Measurements from ENCODE around the gene CNTN2. TPM values are rescaled to one million over a fixed set of nuclear protein-coding genes. Genes with fewer than 3 reads are reported as not detected.

The CNTN2 gene
- total and polyA plus RNA-seq, 8 donors: 0.20 to 0.63 (median 0.37) TPM; not detected in 2

DNA sequence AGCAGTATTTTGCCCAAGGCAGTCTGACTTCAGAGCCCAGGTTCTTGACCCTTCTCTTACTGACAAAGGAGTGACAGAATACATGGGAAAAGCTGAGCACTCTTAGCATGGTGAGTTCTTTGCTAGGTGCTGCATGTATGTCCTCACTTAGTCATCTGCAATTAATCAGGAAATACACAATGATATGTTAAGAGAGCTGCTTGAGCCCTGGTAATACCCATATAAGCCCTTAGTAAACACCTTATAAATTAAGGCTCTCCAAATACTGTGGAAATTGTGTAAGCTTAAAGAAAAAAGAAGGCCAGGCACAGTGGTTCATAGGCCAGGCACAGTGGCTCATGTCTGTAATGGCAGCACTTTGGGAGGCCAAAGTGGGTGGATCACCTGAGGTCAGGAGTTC lies 55.2 kb downstream of the CNTN2 start:
- ATAC-seq: no peak
- H3K36me3 ChIP-seq: peaks cover 3 to 97% of the 10 kb centered on the region in 2 donors
- no peaks in the 10 kb centered on the region for H3K27me3 ChIP-seq
- intact Hi-C loops (cut with DNase I): no loop called here
- TF ChIP-seq, protein P1, sequence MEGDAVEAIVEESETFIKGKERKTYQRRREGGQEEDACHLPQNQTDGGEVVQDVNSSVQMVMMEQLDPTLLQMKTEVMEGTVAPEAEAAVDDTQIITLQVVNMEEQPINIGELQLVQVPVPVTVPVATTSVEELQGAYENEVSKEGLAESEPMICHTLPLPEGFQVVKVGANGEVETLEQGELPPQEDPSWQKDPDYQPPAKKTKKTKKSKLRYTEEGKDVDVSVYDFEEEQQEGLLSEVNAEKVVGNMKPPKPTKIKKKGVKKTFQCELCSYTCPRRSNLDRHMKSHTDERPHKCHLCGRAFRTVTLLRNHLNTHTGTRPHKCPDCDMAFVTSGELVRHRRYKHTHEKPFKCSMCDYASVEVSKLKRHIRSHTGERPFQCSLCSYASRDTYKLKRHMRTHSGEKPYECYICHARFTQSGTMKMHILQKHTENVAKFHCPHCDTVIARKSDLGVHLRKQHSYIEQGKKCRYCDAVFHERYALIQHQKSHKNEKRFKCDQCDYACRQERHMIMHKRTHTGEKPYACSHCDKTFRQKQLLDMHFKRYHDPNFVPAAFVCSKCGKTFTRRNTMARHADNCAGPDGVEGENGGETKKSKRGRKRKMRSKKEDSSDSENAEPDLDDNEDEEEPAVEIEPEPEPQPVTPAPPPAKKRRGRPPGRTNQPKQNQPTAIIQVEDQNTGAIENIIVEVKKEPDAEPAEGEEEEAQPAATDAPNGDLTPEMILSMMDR (IDR thresholded peaks at IDR 0.05): no peak
- DNase-seq: no peak
- H3K4me3 ChIP-seq: no peak overlapping the region
- H3K4me1 ChIP-seq: no peaks in the 10 kb centered on the region
- H3K27ac ChIP-seq: no peak overlapping the region
- H3K9me3 ChIP-seq: no peaks in the 10 kb centered on the region

DNA sequence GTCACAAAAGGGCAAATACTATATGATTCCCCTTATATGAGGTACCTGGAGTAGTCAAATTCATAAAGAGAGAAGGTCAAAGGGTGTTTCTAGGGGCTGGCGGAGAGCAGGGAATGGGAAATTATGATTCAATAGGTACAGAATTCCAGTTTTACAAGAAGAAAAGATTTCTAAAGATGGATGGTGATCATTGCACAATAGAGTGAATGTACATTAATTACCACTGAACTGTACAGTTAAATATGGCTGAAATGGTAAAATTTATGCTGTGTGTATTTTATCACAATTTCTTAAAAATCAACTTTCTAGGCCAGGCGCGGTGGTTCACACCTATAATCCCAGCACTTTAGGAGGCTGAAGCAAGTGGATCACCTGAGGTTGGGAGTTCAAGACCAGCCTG lies 59.4 kb downstream of the CNTN2 start:
- Histone ChIP-seq H3K4me1 (no peaks in the 10 kb centered on the region), H3K27ac (no peak overlapping the region), H3K36me3 (peaks cover 0 to 100% of the 10 kb centered on the region in 2 donors), H3K27me3 (no peaks in the 10 kb centered on the region), H3K4me3 (no peak overlapping the region), H3K9me3 (no peaks in the 10 kb centered on the region)
- TF ChIP-seq, protein P1 (IDR thresholded peaks at IDR 0.05): no peak
- DNase-seq (no peak), ATAC-seq (no peak)
- intact Hi-C loops (cut with DNase I): no loop called here

DNA sequence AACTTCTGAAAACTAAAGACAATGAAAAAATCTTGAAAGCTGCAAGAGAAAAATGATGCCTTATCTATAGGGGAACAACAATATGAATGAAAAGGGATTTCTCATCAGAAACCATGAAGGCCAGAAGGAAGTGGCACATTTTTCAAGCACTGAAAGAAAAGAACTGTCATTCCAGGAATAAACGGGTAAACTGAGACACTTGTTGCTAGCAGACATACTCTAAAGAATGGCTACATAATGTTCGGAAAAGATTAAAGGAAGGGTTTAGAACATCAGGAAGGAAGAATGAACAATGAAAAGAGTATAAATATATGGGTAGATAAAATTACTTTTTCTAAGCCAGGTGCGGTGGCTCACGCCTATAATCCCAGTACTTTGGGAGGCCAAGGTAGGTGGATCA lies 64.3 kb downstream of the CNTN2 start:
- no peaks in the 10 kb centered on the region for H3K9me3 ChIP-seq
- no peak overlapping the region for H3K4me3 ChIP-seq
- H3K4me1 ChIP-seq: no peaks in the 10 kb centered on the region
- H3K27ac ChIP-seq: no peak overlapping the region
- peaks cover 0 to 91% of the 10 kb centered on the region in 2 donors for H3K36me3 ChIP-seq
- ATAC-seq: no peak
- no peaks in the 10 kb centered on the region for H3K27me3 ChIP-seq
- intact Hi-C loops (cut with DNase I): no loop called here
- TF ChIP-seq, protein P1 (IDR thresholded peaks at IDR 0.05): no peak
- DNase-seq: no peak

DNA sequence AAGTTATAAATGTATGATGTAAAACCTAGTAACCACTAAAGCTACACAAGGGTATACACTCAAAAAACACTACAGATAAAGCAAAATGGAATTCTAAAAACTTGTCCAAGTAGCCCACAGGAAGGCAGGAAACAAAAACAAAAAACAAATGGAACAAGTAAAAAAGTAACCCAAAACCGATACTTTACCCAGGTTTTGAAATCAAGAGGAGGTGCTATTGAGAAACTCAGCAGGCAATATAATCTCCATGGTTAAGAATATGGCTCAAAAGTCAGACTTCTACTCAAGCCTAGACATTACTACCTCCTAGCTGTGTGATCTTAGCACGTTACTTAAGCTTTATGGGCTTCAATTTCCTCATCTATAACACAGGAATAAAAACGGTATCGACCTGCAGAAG lies 65.5 kb downstream of the CNTN2 start:
- H3K9me3 ChIP-seq: no peaks in the 10 kb centered on the region
- DNase-seq (no peak), ATAC-seq (no peak)
- no peaks in the 10 kb centered on the region for H3K27me3 ChIP-seq
- H3K27ac ChIP-seq: no peak overlapping the region
- H3K36me3 ChIP-seq: peaks cover 0 to 91% of the 10 kb centered on the region in 2 donors
- intact Hi-C loops (cut with DNase I): no loop called here
- TF ChIP-seq, protein P1 (IDR thresholded peaks at IDR 0.05): no peak
- H3K4me1 ChIP-seq: no peaks in the 10 kb centered on the region
- H3K4me3 ChIP-seq: no peak overlapping the region

DNA sequence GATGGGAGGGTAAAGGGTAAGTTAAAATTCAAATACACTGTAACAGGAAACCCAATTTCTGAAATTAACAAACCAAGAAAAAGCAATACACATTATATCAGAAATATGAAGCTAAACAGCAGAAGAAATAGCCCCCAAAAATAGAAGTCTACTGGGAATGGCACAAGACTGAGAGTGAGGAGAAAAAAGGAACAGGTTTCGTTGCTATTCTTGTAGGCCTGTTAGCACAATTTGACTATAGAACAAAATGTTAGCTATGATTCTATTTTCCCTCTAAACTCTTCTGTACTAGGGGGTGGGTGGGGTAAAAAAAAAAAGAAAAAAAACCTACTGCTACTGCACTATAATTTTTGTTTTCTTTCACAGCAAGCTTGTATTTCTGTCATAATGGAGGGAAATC lies 66.3 kb downstream of the CNTN2 start:
- Histone ChIP-seq H3K4me1 (no peaks in the 10 kb centered on the region), H3K9me3 (no peaks in the 10 kb centered on the region), H3K27me3 (no peaks in the 10 kb centered on the region), H3K36me3 (peaks cover 0 to 91% of the 10 kb centered on the region in 2 donors), H3K27ac (no peak overlapping the region), H3K4me3 (no peak overlapping the region)
- DNase-seq: no peak
- ATAC-seq: no peak
- intact Hi-C loops (cut with DNase I): no loop called here
- TF ChIP-seq, protein P1 (IDR thresholded peaks at IDR 0.05): no peak
